Measurements from ENCODE around the gene CREB3L2.

GRCh38 chr7:137953043-137953664 is 48.7 kb downstream of the CREB3L2 start:
- TF ChIP-seq, protein P1, sequence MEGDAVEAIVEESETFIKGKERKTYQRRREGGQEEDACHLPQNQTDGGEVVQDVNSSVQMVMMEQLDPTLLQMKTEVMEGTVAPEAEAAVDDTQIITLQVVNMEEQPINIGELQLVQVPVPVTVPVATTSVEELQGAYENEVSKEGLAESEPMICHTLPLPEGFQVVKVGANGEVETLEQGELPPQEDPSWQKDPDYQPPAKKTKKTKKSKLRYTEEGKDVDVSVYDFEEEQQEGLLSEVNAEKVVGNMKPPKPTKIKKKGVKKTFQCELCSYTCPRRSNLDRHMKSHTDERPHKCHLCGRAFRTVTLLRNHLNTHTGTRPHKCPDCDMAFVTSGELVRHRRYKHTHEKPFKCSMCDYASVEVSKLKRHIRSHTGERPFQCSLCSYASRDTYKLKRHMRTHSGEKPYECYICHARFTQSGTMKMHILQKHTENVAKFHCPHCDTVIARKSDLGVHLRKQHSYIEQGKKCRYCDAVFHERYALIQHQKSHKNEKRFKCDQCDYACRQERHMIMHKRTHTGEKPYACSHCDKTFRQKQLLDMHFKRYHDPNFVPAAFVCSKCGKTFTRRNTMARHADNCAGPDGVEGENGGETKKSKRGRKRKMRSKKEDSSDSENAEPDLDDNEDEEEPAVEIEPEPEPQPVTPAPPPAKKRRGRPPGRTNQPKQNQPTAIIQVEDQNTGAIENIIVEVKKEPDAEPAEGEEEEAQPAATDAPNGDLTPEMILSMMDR (IDR thresholded peaks at IDR 0.05; ENCODE audit: poor library complexity), result no peak
- TF ChIP-seq EZH2 (IDR thresholded peaks at IDR 0.05; ENCODE audit: borderline replicate concordance), result no peak

Data from hepatocyte (in vitro differentiated cells).